Measurements from ENCODE around the gene CHRND. TPM values are rescaled to one million over a fixed set of nuclear protein-coding genes. Genes with fewer than 3 reads are reported as not detected.

The CHRND gene
- total and polyA plus RNA-seq, 2 experiments from 2014 or later, result 0.10 to 0.11 TPM

DNA sequence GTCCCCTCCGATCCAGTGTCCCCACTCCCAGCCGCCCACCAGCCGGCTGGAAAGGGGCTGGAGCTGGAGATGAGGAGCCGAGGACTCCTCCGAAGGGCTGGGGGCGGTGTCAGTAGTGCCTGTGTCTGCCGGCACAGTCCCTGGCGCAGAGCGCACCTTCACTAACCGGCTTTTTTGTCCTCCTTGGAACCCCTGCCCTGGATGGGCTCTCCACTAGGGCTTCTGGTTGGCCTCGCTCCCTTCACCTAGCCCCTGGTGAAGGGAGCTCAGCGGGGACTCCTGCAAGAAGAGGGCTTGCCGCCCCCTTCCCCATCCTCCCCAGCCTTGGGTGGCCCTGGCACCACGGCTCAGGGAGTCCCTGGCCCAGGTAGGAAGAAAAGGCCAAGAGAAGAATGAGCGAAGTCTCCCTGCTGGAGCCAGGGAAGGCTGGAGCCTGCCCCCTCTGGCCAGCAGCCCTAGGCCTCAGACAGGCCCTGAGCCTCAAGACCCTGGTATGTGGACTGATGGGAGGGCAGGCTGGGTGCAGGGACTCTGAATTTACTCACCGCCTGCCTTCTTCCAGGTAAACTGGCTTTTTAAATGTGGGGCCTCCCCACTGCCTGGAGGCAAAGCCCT lies 37.8 kb upstream of the CHRND start (continued):
- TF ChIP-seq, protein P1, sequence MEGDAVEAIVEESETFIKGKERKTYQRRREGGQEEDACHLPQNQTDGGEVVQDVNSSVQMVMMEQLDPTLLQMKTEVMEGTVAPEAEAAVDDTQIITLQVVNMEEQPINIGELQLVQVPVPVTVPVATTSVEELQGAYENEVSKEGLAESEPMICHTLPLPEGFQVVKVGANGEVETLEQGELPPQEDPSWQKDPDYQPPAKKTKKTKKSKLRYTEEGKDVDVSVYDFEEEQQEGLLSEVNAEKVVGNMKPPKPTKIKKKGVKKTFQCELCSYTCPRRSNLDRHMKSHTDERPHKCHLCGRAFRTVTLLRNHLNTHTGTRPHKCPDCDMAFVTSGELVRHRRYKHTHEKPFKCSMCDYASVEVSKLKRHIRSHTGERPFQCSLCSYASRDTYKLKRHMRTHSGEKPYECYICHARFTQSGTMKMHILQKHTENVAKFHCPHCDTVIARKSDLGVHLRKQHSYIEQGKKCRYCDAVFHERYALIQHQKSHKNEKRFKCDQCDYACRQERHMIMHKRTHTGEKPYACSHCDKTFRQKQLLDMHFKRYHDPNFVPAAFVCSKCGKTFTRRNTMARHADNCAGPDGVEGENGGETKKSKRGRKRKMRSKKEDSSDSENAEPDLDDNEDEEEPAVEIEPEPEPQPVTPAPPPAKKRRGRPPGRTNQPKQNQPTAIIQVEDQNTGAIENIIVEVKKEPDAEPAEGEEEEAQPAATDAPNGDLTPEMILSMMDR (conservative IDR thresholded peaks at IDR 0.05; ENCODE audit: low read depth in 2 of 2), result peak; percentile 37 to 43; a peak in 3 of 4 replicates

DNA sequence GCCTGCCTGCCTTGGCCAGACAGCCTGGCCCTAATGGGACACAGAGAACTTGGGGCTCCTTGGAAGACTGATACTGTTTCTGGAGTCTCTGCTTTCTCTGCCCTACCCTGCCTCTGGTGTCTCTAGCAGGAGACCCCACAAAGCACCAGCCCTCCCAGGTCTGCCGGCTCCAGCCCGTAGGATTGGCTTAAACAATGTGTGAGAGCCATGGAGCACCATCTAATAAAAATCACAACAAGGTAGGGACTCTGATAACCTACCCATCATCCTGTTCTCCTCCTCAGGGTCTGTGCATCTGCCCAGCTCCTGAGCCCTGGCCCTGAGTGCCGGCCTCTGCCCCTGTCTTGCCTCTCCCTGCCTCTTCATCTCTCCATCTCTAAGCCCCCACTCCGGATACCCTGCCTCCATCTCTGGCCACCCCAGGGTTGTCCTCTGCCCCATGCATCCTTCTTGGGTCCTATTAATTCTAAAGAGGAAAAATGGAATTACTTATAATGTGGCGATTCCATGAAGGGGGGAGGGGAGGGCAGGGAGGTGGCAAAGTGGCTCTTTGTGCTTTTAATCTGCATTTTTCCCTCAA lies 37.1 kb upstream of the CHRND start:
- Histone ChIP-seq H3K27ac (ENCODE audit: low read depth) (no peak overlapping the region), H3K4me2 (no peak overlapping the region), H3K27me3 (ENCODE audit: insufficient read depth) (peaks cover 61% of the 10 kb centered on the region), H2AFZ (no peak overlapping the region), H4K20me1 (replicated peaks; ENCODE audit: insufficient read depth) (no peaks in the 10 kb centered on the region), H3K4me3 (peak overlapping the region; percentile 62), H3F3A (replicated peaks; ENCODE audit: low read depth) (0 out of 2 replicates have a peak, but pooled peaks cover 5% of the 10 kb centered on the region), H3K36me3 (ENCODE audit: insufficient read depth) (no peaks in the 10 kb centered on the region), H3K9me2 (ENCODE audit: insufficient read depth) (no peaks in the 10 kb centered on the region), H3K4me1 (ENCODE audit: insufficient read depth) (peaks cover 19% of the 10 kb centered on the region), H3K79me2 (replicated peaks; ENCODE audit: insufficient read depth) (no peaks in the 10 kb centered on the region)
- TF ChIP-seq, protein P2, sequence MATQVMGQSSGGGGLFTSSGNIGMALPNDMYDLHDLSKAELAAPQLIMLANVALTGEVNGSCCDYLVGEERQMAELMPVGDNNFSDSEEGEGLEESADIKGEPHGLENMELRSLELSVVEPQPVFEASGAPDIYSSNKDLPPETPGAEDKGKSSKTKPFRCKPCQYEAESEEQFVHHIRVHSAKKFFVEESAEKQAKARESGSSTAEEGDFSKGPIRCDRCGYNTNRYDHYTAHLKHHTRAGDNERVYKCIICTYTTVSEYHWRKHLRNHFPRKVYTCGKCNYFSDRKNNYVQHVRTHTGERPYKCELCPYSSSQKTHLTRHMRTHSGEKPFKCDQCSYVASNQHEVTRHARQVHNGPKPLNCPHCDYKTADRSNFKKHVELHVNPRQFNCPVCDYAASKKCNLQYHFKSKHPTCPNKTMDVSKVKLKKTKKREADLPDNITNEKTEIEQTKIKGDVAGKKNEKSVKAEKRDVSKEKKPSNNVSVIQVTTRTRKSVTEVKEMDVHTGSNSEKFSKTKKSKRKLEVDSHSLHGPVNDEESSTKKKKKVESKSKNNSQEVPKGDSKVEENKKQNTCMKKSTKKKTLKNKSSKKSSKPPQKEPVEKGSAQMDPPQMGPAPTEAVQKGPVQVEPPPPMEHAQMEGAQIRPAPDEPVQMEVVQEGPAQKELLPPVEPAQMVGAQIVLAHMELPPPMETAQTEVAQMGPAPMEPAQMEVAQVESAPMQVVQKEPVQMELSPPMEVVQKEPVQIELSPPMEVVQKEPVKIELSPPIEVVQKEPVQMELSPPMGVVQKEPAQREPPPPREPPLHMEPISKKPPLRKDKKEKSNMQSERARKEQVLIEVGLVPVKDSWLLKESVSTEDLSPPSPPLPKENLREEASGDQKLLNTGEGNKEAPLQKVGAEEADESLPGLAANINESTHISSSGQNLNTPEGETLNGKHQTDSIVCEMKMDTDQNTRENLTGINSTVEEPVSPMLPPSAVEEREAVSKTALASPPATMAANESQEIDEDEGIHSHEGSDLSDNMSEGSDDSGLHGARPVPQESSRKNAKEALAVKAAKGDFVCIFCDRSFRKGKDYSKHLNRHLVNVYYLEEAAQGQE (IDR thresholded peaks at IDR 0.05; ENCODE audit: unreplicated experiment), result no peak
- TF ChIP-seq, protein P1 (conservative IDR thresholded peaks at IDR 0.05; ENCODE audit: low read depth in 2 of 2), result no peak
- TF ChIP-seq, protein P3, sequence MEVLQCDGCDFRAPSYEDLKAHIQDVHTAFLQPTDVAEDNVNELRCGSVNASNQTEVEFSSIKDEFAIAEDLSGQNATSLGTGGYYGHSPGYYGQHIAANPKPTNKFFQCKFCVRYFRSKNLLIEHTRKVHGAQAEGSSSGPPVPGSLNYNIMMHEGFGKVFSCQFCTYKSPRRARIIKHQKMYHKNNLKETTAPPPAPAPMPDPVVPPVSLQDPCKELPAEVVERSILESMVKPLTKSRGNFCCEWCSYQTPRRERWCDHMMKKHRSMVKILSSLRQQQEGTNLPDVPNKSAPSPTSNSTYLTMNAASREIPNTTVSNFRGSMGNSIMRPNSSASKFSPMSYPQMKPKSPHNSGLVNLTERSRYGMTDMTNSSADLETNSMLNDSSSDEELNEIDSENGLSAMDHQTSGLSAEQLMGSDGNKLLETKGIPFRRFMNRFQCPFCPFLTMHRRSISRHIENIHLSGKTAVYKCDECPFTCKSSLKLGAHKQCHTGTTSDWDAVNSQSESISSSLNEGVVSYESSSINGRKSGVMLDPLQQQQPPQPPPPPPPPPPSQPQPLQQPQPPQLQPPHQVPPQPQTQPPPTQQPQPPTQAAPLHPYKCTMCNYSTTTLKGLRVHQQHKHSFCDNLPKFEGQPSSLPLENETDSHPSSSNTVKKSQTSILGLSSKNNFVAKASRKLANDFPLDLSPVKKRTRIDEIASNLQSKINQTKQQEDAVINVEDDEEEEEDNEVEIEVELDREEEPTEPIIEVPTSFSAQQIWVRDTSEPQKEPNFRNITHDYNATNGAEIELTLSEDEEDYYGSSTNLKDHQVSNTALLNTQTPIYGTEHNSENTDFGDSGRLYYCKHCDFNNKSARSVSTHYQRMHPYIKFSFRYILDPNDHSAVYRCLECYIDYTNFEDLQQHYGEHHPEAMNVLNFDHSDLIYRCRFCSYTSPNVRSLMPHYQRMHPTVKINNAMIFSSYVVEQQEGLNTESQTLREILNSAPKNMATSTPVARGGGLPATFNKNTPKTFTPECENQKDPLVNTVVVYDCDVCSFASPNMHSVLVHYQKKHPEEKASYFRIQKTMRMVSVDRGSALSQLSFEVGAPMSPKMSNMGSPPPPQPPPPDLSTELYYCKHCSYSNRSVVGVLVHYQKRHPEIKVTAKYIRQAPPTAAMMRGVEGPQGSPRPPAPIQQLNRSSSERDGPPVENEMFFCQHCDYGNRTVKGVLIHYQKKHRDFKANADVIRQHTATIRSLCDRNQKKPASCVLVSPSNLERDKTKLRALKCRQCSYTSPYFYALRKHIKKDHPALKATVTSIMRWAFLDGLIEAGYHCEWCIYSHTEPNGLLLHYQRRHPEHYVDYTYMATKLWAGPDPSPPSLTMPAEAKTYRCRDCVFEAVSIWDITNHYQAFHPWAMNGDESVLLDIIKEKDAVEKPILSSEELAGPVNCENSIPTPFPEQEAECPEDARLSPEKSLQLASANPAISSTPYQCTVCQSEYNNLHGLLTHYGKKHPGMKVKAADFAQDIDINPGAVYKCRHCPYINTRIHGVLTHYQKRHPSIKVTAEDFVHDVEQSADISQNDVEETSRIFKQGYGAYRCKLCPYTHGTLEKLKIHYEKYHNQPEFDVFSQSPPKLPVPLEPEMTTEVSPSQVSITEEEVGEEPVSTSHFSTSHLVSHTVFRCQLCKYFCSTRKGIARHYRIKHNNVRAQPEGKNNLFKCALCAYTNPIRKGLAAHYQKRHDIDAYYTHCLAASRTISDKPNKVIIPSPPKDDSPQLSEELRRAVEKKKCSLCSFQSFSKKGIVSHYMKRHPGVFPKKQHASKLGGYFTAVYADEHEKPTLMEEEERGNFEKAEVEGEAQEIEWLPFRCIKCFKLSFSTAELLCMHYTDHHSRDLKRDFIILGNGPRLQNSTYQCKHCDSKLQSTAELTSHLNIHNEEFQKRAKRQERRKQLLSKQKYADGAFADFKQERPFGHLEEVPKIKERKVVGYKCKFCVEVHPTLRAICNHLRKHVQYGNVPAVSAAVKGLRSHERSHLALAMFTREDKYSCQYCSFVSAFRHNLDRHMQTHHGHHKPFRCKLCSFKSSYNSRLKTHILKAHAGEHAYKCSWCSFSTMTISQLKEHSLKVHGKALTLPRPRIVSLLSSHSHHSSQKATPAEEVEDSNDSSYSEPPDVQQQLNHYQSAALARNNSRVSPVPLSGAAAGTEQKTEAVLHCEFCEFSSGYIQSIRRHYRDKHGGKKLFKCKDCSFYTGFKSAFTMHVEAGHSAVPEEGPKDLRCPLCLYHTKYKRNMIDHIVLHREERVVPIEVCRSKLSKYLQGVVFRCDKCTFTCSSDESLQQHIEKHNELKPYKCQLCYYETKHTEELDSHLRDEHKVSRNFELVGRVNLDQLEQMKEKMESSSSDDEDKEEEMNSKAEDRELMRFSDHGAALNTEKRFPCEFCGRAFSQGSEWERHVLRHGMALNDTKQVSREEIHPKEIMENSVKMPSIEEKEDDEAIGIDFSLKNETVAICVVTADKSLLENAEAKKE (CRISPR knock-in tag; IDR thresholded peaks at IDR 0.05), result no peak
- TF ChIP-seq EZH2 (IDR thresholded peaks at IDR 0.05; ENCODE audit: low read depth, unreplicated experiment), result peak; percentile 27
- no peak for TF ChIP-seq POLR2AphosphoS5 (IDR thresholded peaks at IDR 0.05; ENCODE audit: low read depth)
- DNase-seq (ENCODE audit: low spot score) (no peak), ATAC-seq (no peak)
- Mint-ChIP-seq H3K4me1 (peaks cover 33% of the 10 kb centered on the region), H3K4me3 (peak overlapping the region; percentile 28), H3K27me3 (ENCODE audit: insufficient read depth, low read depth, poor library complexity) (peaks cover 70% of the 10 kb centered on the region), H3K36me3 (ENCODE audit: low read depth) (no peaks in the 10 kb centered on the region; the same call in 2 of the 3 replicates), H3K9me3 (no peaks in the 10 kb centered on the region), H3K27ac (no peak overlapping the region)

All from GM23338 (cell line).